Measurements from ENCODE around the gene MFN2.

The MFN2 gene

GRCh38 chr1:12052997-12053686 is 72.9 kb downstream of the MFN2 start:
- H3K27ac Mint-ChIP-seq = peak overlapping the region; percentile 90
- H3K36me3 Mint-ChIP-seq (ENCODE audit: low read depth) = no peaks in the 10 kb centered on the region
- H3K9me3 Mint-ChIP-seq = no peaks in the 10 kb centered on the region

GRCh38 chr1:12053752-12054548 is 73.7 kb downstream of the MFN2 start:
- Mint-ChIP-seq H3K36me3 (ENCODE audit: low read depth) (no peaks in the 10 kb centered on the region), H3K4me3 (no peak overlapping the region), H3K4me1 (peaks cover 33% of the 10 kb centered on the region), H3K9me3 (no peaks in the 10 kb centered on the region), H3K27ac (peak overlapping the region; percentile 59), H3K27me3 (ENCODE audit: low read depth, poor library complexity) (peaks cover 9% of the 10 kb centered on the region)
- no peak for DNase-seq
- no peak for TF ChIP-seq CTCF (IDR thresholded peaks at IDR 0.05)

More at GRCh38 chr1:12052997-12053686, 72.9 kb downstream of the MFN2 start:
- Mint-ChIP-seq H3K27me3 (ENCODE audit: low read depth, poor library complexity) (peaks cover 6% of the 10 kb centered on the region), H3K4me3 (peak overlapping the region; percentile 12), H3K4me1 (peaks cover 33% of the 10 kb centered on the region)
- no peak for DNase-seq
- no peak for TF ChIP-seq CTCF (IDR thresholded peaks at IDR 0.05)

- no peak for DNase-seq
- Mint-ChIP-seq H3K4me3 (no peak overlapping the region), H3K27me3 (ENCODE audit: low read depth, poor library complexity) (peaks cover 19% of the 10 kb centered on the region), H3K27ac (no peak overlapping the region), H3K9me3 (peaks cover 6% of the 10 kb centered on the region), H3K4me1 (peaks cover 29% of the 10 kb centered on the region), H3K36me3 (ENCODE audit: low read depth) (no peaks in the 10 kb centered on the region)
- no peak for TF ChIP-seq CTCF (IDR thresholded peaks at IDR 0.05)
Measured at GRCh38 chr1:12055259-12055658, 75.0 kb downstream of the MFN2 start.

GRCh38 chr1:12056331-12056841 is 76.1 kb downstream of the MFN2 start:
- DNase-seq = no peak
- Mint-ChIP-seq H3K27me3 (ENCODE audit: low read depth, poor library complexity) (peaks cover 30% of the 10 kb centered on the region), H3K4me3 (no peak overlapping the region), H3K36me3 (ENCODE audit: low read depth) (no peaks in the 10 kb centered on the region), H3K4me1 (peaks cover 29% of the 10 kb centered on the region), H3K9me3 (peaks cover 13% of the 10 kb centered on the region), H3K27ac (no peak overlapping the region)
- TF ChIP-seq CTCF (IDR thresholded peaks at IDR 0.05) = no peak

- DNase-seq = no peak
- Mint-ChIP-seq H3K4me1 (peaks cover 20% of the 10 kb centered on the region), H3K4me3 (no peak overlapping the region), H3K27me3 (ENCODE audit: low read depth, poor library complexity) (peaks cover 40% of the 10 kb centered on the region), H3K9me3 (peaks cover 22% of the 10 kb centered on the region), H3K27ac (no peak overlapping the region), H3K36me3 (ENCODE audit: low read depth) (no peaks in the 10 kb centered on the region)
- no peak for TF ChIP-seq CTCF (IDR thresholded peaks at IDR 0.05)
Measured at GRCh38 chr1:12057382-12057781, 77.1 kb downstream of the MFN2 start.

All from nephron progenitor cell (in vitro differentiated cells).